NCI-H526 treated with DMSO at 0.1 percent for 48 hours (cell line): ENCODE results near the gene PTK7.

Experiments
- DNase-seq: peaks from one replicate; lab custom pipeline; 2025; lab: John Stamatoyannopoulos, UW

PTK7 gene

GRCh38 chr6:43086022-43086658 is 10.0 kb downstream of the PTK7 start:
- DNase-seq: no peak

- DNase-seq: no peak
Measured at GRCh38 chr6:43088654-43089056, 12.5 kb downstream of the PTK7 start.

GRCh38 chr6:43089467-43089866 is 13.4 kb downstream of the PTK7 start:
- peak; percentile 32 for DNase-seq

GRCh38 chr6:43089874-43090558 is 13.9 kb downstream of the PTK7 start:
- peak; percentile 35 for DNase-seq

GRCh38 chr6:43090559-43090956 is 14.4 kb downstream of the PTK7 start:
- DNase-seq: peak; percentile 34

GRCh38 chr6:43091020-43091419 is 14.9 kb downstream of the PTK7 start:
- DNase-seq: no peak

- no peak for DNase-seq
Measured at GRCh38 chr6:43091436-43091991, 15.4 kb downstream of the PTK7 start.

GRCh38 chr6:43092635-43093034 is 16.5 kb downstream of the PTK7 start:
- DNase-seq: no peak

GRCh38 chr6:43093436-43094289 is 17.5 kb downstream of the PTK7 start:
- DNase-seq: no peak

- no peak for DNase-seq
Measured at GRCh38 chr6:43095939-43096338, 19.8 kb downstream of the PTK7 start.

GRCh38 chr6:43096451-43097097 is 20.5 kb downstream of the PTK7 start:
- DNase-seq: peak; percentile 79

- DNase-seq: no peak
Measured at GRCh38 chr6:43097098-43097489, 21.0 kb downstream of the PTK7 start.

GRCh38 chr6:43097502-43097901 is 21.4 kb downstream of the PTK7 start:
- no peak for DNase-seq

- no peak for DNase-seq
Measured at GRCh38 chr6:43101497-43101896, 25.4 kb downstream of the PTK7 start.

- DNase-seq: no peak
Measured at GRCh38 chr6:43103253-43103876, 27.3 kb downstream of the PTK7 start.

GRCh38 chr6:43105538-43106222 is 29.6 kb downstream of the PTK7 start:
- DNase-seq: no peak

- DNase-seq: no peak
Measured at GRCh38 chr6:43107344-43108062, 31.4 kb downstream of the PTK7 start.

- peak; percentile 79 for DNase-seq
Measured at GRCh38 chr6:43113431-43114260, 37.5 kb downstream of the PTK7 start.

- DNase-seq: peak; percentile 9
Measured at GRCh38 chr6:43115365-43115764, 39.3 kb downstream of the PTK7 start.
